NCI-H2029 (cell line): ENCODE results near the gene CENPN.

Experiments
- DNase-seq: peaks from one replicate; lab custom pipeline; 2025; lab: John Stamatoyannopoulos, UW

The CENPN gene

GRCh38 chr16:81077076-81077940 lies 70.3 kb downstream of the CENPN start, which contains the start of gene C16orf46:
C16orf46 (minus strand) TSS chr16:81077238; CDS start chr16:81063955, 13,283 bp downstream.
- DNase-seq: peak; percentile 81

GRCh38 chr16:81080233-81080632 lies 73.2 kb downstream of the CENPN start:
- no peak for DNase-seq

- DNase-seq: no peak
Measured at GRCh38 chr16:81081014-81081413, 74.0 kb downstream of the CENPN start.
